K562 (cell line): ENCODE results near the gene MAML1.

Experiments used
- BACH1 ChIP-seq: fragments of 200-800 bp; sonication (Bioruptor generic); IDR thresholded peaks from 2 replicates; pipeline ENCODE4 v1.6.1; 2016; ENCODE audit warnings: missing genetic modification characterization, missing compliant biosample characterization
- CBX5 ChIP-seq: IDR thresholded peaks from 2 replicates; pipeline ENCODE4 v1.6.1; 2014; ENCODE audit warnings: low read depth, borderline replicate concordance
- EP300 ChIP-seq: IDR thresholded peaks from 2 replicates; pipeline ENCODE4 v1.6.1; 2012; ENCODE audit warnings: low read length, improper control_type of control experiment
- MAZ ChIP-seq, 2 experiments: fragments of 450-650 bp in 1 of 2; sonication (generic) in 1 of 2; formaldehyde crosslinking; IDR thresholded peaks in 1 of 2; conservative IDR thresholded peaks in 1 of 2; 2 replicates each; pipeline versions ENCODE4 v1.4.0 to v1.5.0; 2020; ENCODE audit warnings: mild to moderate bottlenecking in 1 of 2, missing genetic modification reagents in 1 of 2
- SRSF7 ChIP-seq: fragments of 200-400 bp; formaldehyde crosslinking; optimal IDR thresholded peaks from 2 replicates; pipeline ENCODE3; 2017; ENCODE audit warnings: mild to moderate bottlenecking, low read depth, low read length
- TF ChIP-seq, protein P1 (sequence below), 3 experiments: IDR thresholded peaks in 2 of 3; conservative IDR thresholded peaks in 1 of 3; 2 replicates each; pipeline ENCODE4 v1.5.1; 2011 to 2012; ENCODE audit warnings: low read length in 3 of 3, mild to moderate bottlenecking in 3 of 3, control low read depth in 2 of 3, improper control_type of control experiment in 1 of 3, inconsistent platforms in 1 of 3, low read depth in 1 of 3, mixed read lengths in 1 of 3, moderate library complexity in 1 of 3; ENCODE audit not compliant: insufficient read depth in 2 of 3
- TF ChIP-seq, protein P2 (sequence below): IDR thresholded peaks from 2 replicates; pipeline ENCODE4 v1.6.1; 2016; ENCODE audit warnings: missing genetic modification characterization, missing compliant biosample characterization

DNA sequence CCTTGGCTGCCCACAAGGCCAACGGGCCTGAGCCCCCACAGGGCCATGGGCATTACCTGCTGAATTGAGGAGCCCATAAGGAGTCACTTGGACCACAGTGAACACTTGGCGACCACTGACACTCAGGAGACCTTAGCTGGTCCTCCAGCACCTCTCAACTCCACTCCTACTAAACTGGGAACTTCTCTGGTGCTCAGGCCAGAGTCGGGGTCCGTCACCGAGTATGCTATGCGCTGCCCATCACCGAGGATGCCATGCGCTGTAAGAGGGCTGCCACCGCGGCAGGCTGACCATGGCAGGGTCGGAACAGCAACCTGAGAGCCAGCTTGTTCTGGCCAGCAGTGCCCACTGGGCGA lies 87.5 kb downstream of the MAML1 start:
- TF ChIP-seq EP300: no peak
- TF ChIP-seq SRSF7: no peak
- TF ChIP-seq, protein P1, sequence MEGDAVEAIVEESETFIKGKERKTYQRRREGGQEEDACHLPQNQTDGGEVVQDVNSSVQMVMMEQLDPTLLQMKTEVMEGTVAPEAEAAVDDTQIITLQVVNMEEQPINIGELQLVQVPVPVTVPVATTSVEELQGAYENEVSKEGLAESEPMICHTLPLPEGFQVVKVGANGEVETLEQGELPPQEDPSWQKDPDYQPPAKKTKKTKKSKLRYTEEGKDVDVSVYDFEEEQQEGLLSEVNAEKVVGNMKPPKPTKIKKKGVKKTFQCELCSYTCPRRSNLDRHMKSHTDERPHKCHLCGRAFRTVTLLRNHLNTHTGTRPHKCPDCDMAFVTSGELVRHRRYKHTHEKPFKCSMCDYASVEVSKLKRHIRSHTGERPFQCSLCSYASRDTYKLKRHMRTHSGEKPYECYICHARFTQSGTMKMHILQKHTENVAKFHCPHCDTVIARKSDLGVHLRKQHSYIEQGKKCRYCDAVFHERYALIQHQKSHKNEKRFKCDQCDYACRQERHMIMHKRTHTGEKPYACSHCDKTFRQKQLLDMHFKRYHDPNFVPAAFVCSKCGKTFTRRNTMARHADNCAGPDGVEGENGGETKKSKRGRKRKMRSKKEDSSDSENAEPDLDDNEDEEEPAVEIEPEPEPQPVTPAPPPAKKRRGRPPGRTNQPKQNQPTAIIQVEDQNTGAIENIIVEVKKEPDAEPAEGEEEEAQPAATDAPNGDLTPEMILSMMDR (IDR thresholded peaks at IDR 0.05 in 2 of 3, conservative IDR thresholded peaks at IDR 0.05 in 1 of 3; ENCODE audit: insufficient read depth in 2 of 3, low read depth in 1 of 3, low read length in 3 of 3): no peak
- TF ChIP-seq BACH1 (tag): no peak
- no peak for TF ChIP-seq CBX5
- TF ChIP-seq, protein P2, sequence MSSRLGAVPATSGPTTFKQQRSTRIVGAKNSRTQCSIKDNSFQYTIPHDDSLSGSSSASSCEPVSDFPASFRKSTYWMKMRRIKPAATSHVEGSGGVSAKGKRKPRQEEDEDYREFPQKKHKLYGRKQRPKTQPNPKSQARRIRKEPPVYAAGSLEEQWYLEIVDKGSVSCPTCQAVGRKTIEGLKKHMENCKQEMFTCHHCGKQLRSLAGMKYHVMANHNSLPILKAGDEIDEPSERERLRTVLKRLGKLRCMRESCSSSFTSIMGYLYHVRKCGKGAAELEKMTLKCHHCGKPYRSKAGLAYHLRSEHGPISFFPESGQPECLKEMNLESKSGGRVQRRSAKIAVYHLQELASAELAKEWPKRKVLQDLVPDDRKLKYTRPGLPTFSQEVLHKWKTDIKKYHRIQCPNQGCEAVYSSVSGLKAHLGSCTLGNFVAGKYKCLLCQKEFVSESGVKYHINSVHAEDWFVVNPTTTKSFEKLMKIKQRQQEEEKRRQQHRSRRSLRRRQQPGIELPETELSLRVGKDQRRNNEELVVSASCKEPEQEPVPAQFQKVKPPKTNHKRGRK (tag): no peak
- no peak for TF ChIP-seq MAZ (CRISPR knock-in tag; conservative IDR thresholded peaks at IDR 0.05 in 1 of 2, IDR thresholded peaks at IDR 0.05 in 1 of 2)
